NCI-H146 (cell line): ENCODE results near the gene UPP1.

Experiments used
- DNase-seq: peaks from one replicate; lab custom pipeline; 2025; lab: John Stamatoyannopoulos, UW

Gene UPP1

DNA sequence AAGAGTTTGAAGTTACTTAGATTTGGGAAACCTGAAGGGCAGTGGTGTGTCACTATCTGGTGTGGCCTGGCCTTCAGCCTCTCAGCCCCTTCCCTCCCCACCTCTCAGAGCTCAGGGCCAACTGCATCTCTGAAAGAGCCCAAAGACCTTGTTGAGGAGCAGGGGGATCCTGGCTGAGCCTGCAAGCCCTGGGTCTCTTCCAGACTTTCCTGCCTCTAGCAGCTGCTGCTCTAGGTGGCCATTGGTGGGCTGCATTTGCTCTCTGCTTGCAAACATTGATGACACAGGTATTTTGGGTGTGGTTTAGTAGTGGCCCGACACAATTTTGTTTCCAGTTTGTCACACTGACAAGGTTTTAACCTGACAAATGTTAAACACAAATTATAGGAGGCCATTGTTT, 3.1 kb upstream of the UPP1 start:
- DNase-seq, result no peak

DNA sequence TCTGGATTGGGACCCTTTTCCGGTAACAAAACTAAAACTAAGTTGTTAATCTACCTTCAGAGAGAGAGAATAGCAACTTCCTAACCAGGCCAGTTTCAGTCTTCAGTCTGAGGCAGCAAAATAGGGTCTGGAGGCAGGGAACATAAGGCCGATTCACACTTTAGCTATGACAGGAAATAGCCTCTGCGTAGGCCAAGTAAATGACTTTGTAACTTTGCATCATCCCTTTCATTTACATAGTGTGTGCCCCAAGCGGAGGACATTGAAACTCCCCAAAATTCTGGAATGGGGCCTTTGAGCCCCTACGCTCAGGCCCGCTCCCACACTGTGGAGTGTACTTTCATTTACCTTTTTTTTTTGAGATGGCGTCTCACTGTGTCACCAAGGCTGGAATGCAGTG, 1.7 kb upstream of the UPP1 start:
- no peak for DNase-seq

DNA sequence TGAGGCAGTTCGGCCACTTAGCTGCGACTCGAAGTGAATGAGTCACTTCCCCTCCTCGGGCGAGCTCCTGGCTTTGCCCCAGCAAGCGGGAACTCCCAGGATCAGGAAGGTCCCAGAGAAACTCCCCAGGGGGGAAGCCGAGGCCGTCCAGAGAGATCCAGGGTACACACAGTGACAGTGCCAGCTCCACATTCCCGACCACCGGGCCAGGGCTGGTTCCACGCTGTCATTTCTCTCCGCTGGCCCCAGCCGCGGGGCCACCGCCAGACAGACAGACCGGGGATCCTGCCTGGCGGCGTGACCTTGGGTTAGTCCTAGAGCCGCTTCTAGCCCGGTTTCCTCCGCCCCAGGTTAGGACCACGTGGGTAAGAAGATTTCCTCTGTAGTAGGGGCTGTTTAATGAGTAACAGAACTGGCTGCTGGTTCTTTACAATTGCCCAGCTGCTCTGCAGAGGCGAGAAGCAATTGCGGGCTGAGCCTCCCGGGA, 463 bp upstream of the UPP1 start:
- no peak for DNase-seq

DNA sequence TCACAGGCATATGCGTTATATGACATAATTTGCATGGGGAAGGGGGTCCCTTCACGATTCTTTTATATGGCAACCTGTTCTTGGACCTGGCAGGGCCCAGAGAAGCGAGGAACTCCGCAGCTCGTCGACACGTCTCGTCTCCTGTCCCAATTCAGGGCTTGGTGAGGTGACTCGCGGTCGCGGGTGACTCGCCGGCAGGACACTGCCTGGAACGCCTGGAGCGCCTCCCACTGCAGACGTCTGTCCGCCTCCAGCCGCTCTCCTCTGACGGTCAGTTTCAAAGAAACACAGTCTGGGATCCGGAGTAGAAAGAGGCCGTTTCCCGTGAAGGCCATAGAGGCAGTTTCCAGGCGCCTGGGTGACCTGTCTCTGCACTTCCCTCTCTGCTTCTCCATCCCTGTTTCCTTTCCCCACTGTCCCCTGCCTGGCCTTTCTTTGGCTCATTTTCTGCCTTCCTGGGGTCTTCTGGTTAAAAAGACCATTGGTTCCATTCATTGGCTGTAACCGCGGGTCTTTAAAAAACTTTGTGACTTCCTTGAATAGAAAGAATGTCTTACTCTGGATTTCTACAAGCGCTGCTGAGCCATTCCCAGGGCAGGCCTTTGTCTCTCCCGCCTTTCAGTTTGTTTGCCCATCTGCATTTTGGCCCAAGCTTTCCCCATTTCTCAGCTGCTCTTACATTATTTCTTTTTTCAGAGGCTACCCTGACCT, 1.2 kb downstream of the UPP1 start:
- no peak for DNase-seq

DNA sequence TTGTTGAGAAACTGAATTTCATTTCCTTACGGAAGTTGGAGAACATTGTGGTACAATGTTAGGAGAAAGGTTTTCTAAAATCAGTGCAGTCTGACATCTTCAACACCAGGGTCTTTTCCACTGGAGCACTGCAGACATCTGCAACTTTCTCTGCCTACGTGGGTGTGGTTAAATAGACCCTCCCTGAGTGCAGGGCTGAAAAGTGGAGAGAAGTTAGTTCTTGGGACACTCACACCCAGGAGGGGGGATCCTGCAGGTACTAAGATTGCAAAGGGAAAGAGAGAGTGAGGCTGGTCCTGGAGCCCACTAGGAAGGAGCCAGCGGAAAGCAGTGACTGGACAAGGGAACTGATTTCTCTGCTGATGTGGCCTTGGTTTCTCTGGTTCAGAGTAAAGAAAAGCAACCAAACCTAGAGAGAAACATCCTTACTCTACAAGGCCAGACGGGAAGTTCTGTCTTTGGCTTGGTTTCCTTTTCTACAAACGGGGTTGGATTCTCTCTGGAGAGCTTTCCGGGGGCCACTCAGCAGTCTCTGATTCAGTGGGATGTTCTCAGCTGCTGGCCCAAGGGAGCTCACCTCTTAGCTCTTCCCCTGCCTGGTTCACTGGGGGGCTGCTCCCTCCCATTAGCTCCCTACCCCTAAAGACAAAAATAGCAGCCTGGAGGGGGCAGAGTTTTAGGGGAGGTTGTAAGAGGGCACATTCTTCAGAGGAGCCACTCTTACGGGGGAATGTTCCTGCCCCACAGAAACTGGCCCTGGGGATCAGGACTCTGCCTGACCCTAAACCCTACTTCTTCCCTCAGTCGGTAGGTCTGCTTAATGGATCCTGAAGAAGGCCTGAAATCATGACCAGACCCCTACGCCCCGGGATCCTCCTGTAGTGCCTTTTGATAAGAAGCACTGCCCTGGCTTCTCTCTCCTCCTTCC, 2.7 kb downstream of the UPP1 start:
- no peak for DNase-seq

DNA sequence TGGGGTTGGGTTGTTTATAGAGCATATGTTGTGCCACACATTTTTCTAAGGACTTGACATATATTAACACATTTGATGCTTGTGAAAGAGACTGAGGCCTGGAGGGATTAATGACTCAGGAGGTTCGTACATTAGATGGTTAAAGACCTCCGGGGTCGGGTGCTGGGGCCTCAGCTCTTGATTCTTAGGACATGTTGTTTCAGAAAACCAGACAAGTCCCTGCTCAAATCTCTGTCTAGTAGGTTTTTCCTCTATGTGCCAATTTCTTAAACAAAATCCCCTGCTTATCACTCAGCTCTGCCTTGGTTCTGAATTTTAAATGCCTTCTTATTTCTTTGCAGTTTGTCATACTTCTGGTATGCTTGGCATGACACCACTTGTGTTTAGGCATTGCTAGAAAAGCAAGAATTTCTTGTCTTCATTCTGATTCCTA, 5.8 kb downstream of the UPP1 start:
- no peak for DNase-seq

DNA sequence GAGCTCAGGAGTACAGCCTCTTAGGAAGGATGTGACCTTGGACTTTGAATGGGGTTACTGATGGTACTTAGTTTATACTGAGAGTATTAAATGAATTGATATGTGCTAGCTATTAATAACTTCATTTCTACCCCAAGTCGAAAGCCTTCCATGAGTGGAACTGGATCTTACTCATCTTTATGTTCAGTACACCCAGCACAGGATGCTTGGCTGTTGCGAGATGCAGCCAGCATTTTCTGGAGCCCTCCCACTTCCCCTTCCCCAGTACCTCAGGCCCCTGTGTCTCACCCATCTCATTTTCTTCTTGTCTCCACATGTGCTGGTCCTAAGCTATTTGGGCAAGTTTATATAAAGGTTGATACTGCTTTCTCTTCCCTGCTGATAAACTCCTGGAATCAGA, 7.2 kb downstream of the UPP1 start:
- no peak for DNase-seq

DNA sequence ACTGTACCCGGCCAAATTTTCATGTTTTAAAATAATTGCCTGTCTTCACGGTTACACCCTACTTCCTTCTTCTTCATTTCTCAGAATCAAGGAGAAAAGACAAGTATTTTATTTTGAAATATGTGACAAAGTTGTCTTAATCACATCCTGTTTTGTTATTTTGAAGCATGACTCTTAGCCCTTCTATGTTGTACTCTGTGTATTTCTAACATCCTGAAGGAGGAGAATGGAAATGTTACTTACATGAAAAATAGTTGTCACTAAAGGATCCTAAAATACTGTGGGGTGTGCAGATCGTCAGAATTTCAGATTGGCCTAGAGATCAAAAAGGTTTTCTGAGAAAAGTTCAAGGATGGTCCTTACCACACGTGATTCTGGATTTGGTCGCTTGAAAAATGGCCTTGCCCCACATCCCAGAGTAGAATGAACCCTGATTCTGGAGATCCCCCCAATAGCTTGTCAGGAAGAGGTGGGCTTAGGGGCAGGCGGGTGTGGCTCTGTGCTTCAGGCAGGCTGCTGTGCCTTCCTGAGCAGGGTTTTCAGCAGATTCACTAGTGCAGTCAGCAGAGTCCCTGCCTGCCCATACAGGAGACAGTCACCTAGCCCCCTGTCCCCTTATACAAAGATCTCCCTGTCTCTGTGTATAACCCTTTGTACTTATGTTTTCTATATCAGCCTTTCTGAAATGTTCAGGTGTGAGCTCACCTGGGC, 8.6 kb downstream of the UPP1 start:
- DNase-seq, result no peak

DNA sequence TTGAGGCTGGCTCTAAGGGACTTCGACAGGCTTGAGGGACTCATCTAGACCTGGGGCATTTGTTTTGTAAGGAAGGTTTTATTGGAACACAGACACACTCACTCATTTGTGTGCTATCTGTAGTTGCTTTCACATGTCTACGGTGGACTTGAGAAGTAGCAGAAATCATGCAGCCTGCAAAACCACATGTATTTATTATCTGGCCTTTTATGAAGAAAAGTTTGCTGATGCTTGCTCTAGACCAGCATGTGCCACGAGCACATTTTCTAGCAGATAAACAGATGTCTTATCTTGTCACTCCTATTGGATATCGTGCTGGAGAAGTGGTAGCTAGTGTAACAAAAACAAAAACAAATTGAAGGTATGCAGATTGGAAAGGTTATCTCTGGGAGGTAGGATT, 9.8 kb downstream of the UPP1 start:
- no peak for DNase-seq

DNA sequence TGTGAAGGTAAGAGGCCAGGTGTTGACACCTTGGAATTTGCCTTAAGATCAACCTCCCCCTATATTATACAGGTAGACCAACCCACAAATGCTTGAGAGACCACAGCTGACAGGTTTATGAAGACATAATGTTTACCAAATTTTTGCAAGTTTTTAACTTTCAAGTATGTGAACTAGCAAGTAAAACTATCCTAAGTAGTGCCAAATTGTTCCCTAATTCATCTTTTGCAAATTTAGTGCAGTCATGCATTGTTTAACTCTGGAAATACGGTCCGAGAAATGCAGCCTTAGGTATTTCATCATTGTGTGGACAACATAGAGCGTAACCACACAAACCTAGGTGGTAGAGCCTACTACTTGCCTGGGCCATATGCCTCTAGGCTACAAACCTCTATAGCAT, 10.7 kb downstream of the UPP1 start:
- no peak for DNase-seq

DNA sequence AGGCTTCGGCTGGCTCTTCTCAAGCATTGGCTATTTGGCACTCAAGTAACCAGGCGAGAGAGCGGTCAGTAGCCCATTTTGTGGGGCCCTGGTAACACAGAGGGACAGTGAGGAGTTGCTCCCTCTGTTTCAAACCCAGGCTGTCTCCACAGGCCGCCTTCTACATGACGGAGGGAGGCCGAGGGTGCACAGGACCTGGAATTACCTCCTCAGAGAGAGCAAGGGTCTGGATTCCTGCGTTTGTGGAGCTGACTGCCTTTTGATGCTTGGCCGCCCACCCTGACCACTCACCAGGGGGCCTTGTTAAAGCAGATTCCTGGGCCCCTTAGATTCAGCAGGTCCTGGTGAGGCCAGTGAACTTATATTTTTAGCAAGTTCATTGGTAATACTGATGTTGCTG, 12.3 kb downstream of the UPP1 start:
- DNase-seq, result no peak

DNA sequence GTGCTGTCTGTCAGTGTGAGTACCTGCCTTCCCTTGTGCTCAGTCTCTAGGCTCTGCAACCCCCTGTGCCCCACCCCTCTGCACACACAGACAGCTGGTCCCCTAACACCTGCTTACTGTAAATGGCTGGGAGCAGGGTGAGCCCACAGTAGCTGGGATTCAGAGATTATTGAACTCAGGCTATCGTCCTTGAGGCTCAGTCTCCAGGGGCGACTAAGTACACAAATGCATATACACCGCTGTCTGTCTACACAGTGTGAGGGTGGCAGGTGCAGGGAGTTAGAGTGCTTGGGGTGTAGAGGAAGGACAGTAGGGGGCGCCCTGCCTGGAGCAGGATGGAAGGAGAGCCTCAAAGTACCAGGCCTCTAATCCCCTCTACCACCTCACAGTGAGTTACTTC, 12.9 kb downstream of the UPP1 start:
- DNase-seq, result no peak

DNA sequence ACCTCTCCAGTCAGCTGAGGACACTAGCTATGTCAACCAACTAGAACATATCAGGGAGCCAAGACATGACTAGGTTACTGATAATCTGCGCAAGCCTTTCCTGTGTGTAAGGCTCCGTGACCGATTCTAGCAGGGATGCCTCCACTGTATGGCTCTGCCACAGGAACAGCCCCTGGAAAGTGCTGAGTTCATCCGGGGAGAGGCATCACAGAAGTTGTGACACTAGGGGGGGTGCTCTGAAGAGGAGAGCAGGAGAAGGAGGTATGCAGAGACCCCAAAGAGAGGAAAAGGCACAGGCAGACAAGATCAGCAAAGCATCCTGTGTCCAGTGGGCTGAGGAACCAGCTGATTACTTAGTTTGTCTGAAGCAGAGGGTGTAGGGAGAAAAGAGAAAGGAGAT, 13.5 kb downstream of the UPP1 start:
- DNase-seq, result no peak

DNA sequence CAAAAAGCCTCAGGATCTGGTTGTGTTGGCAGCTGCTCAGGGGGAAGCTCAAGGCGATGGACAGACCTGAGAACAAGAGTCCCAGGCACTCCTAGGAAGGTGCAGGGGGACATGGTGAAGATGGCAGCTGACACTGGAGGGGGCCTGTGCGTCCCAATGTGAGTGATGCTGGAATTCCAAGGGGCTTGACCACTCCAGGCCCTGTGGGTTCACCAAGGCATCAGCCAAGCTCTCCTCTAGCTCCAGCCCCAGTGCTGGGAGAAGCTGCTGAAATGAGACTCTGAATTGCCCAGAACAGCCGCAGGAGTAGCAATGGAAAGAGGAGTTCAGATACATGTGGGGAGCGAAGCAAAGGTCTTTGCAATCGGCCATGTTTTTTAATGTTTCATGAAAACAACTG, 16.0 kb downstream of the UPP1 start:
- DNase-seq, result no peak

DNA sequence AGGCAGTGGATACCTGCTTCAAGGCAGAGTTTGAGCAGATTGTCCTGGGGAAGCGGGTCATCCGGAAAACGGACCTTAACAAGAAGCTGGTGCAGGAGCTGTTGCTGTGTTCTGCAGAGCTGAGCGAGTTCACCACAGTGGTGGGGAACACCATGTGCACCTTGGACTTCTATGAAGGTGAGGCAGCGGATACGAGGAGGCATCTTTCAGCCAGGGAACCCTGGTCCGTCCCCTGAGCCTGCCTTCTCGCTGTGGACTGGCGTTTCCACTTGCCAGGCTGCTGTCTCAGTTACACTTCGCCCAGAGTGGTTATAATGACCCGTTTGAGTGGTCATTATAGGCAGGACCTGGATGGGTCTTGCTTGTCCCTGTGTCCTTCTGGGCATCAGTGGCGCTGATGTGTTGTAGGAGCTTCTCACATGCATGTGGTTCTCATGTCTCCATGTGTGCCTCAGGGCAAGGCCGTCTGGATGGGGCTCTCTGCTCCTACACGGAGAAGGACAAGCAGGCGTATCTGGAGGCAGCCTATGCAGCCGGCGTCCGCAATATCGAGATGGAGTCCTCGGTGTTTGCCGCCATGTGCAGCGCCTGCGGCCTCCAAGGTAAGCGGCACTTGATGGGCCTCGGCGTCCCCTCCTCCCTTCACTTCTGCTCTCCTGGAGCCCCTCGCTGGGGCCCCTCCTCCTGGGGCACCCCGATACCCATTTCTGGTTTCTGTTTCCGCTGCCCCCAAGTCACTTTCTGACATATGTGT, 18.0 kb downstream of the UPP1 start:
- DNase-seq, result no peak

DNA sequence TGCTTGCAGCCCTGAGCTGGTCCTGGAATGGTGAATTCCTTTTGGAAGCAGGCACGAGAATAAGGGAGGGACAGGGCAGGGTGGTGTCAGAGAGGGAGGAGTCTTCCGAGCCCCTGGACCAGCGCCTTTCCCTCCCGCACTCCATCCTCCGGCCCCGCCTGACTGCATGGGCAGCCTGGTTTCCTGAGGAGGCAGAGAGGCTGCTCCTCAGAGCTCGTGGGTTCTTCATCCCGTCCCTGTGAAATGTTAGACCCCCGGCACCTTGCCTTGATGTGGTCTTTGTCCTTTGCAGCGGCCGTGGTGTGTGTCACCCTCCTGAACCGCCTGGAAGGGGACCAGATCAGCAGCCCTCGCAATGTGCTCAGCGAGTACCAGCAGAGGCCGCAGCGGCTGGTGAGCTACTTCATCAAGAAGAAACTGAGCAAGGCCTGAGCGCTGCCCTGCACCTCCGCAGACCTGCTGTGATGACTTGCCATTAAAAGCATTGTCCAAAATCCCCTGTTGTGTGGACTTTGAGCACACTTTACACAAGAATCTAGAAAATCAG, 18.9 kb downstream of the UPP1 start:
- DNase-seq, result no peak

DNA sequence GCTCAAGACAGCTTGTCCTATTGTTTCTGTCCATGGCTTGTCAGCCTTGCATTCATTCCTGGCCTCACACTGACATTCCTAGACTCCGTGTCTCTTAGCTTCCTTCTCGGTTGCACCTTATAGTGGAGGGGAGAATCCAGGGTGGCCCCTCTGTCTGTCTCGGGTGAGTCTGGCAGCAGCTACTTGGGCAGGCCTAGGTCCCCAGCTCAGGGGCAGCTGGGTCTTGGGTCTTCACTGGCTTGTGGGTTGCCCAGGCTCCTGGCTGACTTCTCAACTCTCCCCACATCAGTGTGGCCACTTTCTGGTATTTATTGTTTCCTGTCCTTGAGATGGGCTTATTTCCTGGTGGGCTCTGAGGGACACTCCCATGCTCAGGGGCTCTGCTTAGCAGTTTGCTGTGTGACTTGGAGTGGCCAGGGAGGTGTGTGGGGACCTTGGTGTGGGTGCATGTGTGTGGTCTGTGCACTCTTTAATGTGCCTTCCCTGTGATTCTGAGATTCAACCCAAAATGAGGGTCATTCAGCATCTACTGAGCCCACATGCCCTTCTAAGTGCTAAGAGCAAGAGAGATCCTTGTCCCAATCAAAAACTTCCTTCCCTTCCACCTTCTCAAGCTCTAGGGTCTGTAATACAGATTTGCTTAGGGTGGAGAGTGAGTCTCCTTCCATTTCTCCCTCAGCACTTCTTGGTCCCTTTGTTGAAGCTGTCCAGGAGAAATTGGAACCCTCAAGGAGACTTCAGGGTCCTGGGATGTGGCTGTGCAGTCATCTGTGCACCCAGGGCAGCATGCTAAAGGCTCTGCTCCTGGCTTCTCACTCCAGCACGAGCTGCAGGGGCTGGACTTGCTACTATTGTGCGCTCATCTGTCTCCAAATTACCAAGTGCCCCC, 20.1 kb downstream of the UPP1 start:
- DNase-seq, result no peak

DNA sequence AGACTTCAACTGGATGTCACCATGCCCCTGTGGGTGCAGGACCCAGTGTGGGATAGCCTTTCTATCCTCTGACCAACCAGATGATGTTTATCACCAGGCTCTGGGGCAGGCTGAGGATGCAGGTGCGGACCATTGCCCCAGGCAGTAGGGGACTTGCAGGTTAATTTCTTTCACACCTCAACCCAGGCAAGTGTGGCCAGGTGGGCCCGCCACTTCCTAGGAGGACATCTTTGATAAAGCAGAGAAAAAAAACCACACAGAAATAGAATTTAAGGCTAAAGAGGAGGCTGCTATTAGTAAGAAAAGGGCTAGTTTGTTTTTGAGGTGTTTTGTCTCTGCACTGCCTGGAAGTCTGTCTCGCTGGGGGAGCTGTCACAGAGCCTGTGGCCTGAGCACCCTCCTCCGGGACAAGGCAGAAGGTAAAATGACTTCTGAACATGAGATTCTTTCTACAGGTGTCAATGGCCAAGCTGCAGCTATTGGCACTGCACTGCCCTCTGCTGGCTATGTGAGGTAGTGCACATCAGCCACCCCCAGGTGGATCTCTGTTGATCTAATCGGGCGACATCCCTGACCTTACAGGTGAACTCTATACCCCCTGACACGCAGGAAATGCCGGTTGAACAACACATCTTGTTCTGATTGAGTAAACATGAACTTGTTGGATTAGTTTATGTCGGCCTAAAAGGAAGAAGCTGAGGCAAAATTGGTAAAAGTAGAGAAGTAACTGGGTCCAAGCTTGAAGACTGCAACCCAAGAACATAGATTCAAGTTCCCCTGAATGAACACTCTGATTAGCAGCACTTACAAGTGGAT, 21.0 kb downstream of the UPP1 start:
- peak; percentile 44 for DNase-seq

DNA sequence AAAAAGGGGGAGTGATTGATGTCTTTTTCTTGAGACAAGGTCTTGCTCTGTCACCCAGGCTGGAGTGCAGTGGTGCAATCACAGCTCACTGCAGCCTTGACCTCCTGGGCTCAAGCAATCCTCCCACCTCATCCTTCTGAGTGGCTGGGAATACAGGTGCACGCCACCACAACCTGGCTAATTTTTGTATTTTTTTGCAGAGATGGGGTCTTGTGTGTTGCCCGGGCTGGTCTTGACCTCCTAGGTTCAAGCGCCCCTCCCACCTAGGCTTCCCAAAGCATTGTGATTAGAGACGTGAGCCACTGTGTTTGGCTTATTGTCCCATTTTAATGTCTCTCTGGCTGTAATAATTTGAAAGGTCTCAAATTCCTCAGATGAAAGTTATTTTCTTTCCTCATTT, 21.8 kb downstream of the UPP1 start:
- no peak for DNase-seq

DNA sequence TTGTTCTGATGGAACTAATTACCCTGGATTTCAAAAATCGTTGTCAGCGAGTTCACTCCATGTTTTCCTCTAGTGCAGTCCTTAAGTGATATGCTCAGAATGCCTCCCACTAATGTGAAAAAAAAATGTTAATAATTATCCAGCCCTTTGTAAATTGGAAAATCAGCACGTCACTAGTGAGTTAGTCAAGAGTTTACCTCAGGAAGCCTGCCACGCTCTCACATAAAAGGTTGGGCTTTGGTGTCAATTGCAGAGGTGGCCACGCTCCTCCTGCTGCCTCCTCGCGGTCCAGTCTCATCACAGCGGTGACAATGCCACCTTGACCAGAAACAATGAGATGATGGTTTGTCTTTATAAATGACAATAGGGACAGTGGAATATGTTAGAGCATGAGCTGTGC, 22.5 kb downstream of the UPP1 start:
- no peak for DNase-seq
